Ishikawa (cell line): ENCODE results near the gene PLXDC2.

ENCODE experiments used
- CEBPB ChIP-seq: IDR thresholded peaks from 2 replicates; pipeline ENCODE4 v1.6.1; 2012
- CREB1 ChIP-seq: IDR thresholded peaks from 2 replicates; pipeline ENCODE4 v1.6.1; 2012; ENCODE audit warnings: low read depth
- EGR1 ChIP-seq: IDR thresholded peaks from 2 replicates; pipeline ENCODE4 v1.6.1; 2012
- EP300 ChIP-seq: IDR thresholded peaks from 2 replicates; pipeline ENCODE4 v1.6.1; 2012; ENCODE audit warnings: borderline replicate concordance
- FOXM1 ChIP-seq: IDR thresholded peaks from 2 replicates; pipeline ENCODE4 v1.6.1; 2012; ENCODE audit warnings: low read depth, borderline replicate concordance
- NFIC ChIP-seq: IDR thresholded peaks from 2 replicates; pipeline ENCODE4 v1.6.1; 2012
- RAD21 ChIP-seq: IDR thresholded peaks from 2 replicates; pipeline ENCODE4 v1.6.1; 2012; ENCODE audit warnings: low read depth
- TAF1 ChIP-seq: IDR thresholded peaks from 2 replicates; pipeline ENCODE4 v1.6.1; 2012; ENCODE audit warnings: low read depth, mild to moderate bottlenecking
- TCF12 ChIP-seq: IDR thresholded peaks from 2 replicates; pipeline ENCODE4 v1.6.1; 2012; ENCODE audit warnings: low read depth
- TEAD4 ChIP-seq: IDR thresholded peaks from 2 replicates; pipeline ENCODE4 v1.6.1; 2012
- USF1 ChIP-seq: IDR thresholded peaks from 2 replicates; pipeline ENCODE4 v1.6.1; 2012
- YY1 ChIP-seq: IDR thresholded peaks from 2 replicates; pipeline ENCODE4 v1.6.1; 2012; ENCODE audit warnings: low read depth
- ZBTB7A ChIP-seq: IDR thresholded peaks from 2 replicates; pipeline ENCODE4 v1.6.1; 2012; ENCODE audit warnings: low read depth
- TF ChIP-seq, protein P1 (sequence below): IDR thresholded peaks from 2 replicates; pipeline ENCODE4 v1.6.1; 2012
- TF ChIP-seq, protein P2 (sequence below): IDR thresholded peaks from 2 replicates; pipeline ENCODE4 v1.6.1; 2012; ENCODE audit warnings: low read depth, mild to moderate bottlenecking

PLXDC2 gene

DNA sequence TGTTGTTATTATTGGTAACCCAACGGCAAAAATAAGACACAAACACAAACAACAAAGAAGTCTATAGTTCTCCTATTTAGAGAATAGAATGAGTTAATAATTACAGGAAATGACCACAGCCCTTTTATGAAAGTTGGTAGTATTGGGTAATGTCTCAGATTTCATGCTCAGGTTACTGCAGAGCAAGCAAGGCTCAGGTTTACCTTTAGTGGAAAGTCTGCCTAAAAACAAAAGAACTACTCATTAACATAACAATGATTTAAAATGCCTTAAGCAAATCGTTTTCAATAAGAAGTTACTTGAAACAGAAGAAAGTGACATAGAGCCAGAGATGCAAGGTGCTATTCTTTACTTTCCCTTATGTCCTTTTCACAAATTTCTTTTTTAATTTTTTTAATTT is 441.2 kb downstream of the PLXDC2 start:
- no peak for TF ChIP-seq EP300
- TF ChIP-seq TCF12 = no peak
- TF ChIP-seq, protein P1, sequence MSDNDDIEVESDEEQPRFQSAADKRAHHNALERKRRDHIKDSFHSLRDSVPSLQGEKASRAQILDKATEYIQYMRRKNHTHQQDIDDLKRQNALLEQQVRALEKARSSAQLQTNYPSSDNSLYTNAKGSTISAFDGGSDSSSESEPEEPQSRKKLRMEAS = no peak
- TF ChIP-seq CEBPB = 0 out of 2 replicates have a peak, but pooled peaks have one; percentile 26
- TF ChIP-seq TEAD4 = no peak

DNA sequence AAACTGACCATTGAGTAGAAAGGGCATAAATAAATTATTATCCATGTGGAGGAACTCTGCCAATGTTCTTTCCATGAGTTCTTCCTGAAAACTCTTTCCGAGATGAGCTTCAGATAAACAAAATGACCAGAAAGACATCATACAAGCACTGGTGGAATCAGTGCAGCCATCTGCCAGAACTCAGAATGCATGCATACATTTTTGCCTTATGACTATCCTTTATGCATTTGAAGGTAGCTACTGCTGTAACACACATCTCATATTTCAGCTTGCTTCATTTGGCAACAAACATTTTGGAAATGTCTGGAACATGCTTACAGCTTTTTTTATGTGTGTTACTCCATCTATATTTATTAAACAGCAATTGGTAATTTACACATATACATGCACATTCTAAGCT is 448.9 kb downstream of the PLXDC2 start:
- TF ChIP-seq EP300 (no peak), USF1 (no peak), FOXM1 (no peak), TCF12 (no peak), NFIC (no peak), ZBTB7A (no peak), CREB1 (no peak), EGR1 (no peak), TEAD4 (no peak), RAD21 (no peak), YY1 (no peak), CEBPB (no peak), TAF1 (no peak)
- TF ChIP-seq, protein P2, sequence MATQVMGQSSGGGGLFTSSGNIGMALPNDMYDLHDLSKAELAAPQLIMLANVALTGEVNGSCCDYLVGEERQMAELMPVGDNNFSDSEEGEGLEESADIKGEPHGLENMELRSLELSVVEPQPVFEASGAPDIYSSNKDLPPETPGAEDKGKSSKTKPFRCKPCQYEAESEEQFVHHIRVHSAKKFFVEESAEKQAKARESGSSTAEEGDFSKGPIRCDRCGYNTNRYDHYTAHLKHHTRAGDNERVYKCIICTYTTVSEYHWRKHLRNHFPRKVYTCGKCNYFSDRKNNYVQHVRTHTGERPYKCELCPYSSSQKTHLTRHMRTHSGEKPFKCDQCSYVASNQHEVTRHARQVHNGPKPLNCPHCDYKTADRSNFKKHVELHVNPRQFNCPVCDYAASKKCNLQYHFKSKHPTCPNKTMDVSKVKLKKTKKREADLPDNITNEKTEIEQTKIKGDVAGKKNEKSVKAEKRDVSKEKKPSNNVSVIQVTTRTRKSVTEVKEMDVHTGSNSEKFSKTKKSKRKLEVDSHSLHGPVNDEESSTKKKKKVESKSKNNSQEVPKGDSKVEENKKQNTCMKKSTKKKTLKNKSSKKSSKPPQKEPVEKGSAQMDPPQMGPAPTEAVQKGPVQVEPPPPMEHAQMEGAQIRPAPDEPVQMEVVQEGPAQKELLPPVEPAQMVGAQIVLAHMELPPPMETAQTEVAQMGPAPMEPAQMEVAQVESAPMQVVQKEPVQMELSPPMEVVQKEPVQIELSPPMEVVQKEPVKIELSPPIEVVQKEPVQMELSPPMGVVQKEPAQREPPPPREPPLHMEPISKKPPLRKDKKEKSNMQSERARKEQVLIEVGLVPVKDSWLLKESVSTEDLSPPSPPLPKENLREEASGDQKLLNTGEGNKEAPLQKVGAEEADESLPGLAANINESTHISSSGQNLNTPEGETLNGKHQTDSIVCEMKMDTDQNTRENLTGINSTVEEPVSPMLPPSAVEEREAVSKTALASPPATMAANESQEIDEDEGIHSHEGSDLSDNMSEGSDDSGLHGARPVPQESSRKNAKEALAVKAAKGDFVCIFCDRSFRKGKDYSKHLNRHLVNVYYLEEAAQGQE = no peak
- TF ChIP-seq, protein P1 = no peak

- TF ChIP-seq FOXM1 (no peak), TCF12 (no peak), CREB1 (no peak), TAF1 (no peak), EGR1 (no peak), YY1 (no peak), NFIC (no peak), TEAD4 (no peak), CEBPB (no peak), RAD21 (no peak), USF1 (no peak), EP300 (no peak), ZBTB7A (no peak)
- TF ChIP-seq, protein P1 = no peak
- TF ChIP-seq, protein P2 = no peak
These were observed 451.5 kb downstream of the PLXDC2 start for GRCh38 chr10:20267734-20268133.

DNA sequence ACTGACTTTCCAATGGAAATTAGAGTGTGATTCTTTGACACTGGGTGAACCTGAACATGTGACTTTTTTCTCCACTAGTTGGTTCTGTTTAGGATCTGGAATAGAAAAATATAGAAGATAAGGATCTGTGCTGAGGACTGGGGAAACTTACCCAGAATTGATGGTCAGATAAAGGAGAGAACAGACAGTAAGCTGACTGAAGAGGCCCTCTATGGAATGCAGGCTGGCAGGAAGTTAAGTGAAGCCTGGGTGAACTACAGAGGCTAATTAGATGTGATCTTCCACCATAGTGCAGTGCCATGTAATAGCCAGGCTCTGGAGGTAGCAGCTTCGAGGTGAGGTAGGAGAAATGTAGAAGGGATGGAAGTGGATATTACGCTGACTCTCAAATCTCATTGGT is 455.3 kb downstream of the PLXDC2 start:
- TF ChIP-seq TAF1 (no peak), EP300 (no peak), ZBTB7A (no peak), YY1 (no peak)

DNA sequence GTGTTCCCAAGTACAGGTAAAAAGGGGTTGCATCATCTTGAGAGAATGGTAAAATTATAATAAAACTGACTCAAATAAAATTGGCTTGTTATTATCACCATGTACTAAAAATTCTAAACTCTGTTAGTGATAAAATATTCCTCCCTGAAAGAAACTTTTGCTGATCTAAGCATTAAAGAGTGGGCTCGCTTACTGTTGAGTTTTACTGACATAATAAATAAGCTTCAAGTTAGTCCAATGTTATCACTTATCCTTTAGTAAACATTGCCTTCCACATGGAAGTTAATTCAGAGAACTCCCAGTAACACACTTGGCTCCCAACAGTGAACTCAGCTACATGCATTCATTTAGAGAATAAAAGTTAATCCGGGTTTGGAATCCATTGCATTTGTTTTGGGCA is 456.4 kb downstream of the PLXDC2 start:
- TF ChIP-seq EP300 = no peak
- TF ChIP-seq CREB1 = no peak
- TF ChIP-seq CEBPB = no peak
- TF ChIP-seq EGR1 = no peak
- TF ChIP-seq, protein P2 = no peak
- no peak for TF ChIP-seq TCF12
- no peak for TF ChIP-seq NFIC
- TF ChIP-seq YY1 = no peak
- no peak for TF ChIP-seq TEAD4
- TF ChIP-seq, protein P1 = no peak
- TF ChIP-seq FOXM1 = no peak
- no peak for TF ChIP-seq ZBTB7A
- no peak for TF ChIP-seq USF1
